Measurements from ENCODE around the gene ITGBL1.

The ITGBL1 gene

DNA sequence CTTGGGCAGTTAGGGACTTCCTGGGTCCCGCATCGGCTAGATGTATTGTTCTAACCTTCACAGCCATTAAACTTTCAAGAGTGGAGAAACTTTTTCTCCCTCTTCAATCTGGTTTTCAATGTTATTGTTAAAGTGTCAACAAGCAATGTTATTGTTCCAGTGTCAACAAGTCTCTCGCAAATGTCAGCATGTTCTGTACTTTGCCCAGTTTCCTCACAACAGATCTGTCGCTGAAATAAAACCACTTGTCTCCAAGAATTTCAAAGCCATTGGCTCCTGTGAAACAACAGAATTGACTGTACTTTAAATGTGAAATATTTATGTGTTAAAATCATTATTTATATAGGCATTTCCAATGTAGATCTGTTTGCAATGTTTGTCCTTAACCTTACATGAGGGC is 138.0 kb downstream of the ITGBL1 start (continued):
- no peak for TF ChIP-seq ZNF239 (tag by site-specific recombination; IDR thresholded peaks at IDR 0.05)
- TF ChIP-seq YY1 (tag by site-specific recombination; IDR thresholded peaks at IDR 0.05): no peak
- TF ChIP-seq MZF1 (tag by site-specific recombination; IDR thresholded peaks at IDR 0.05; ENCODE audit: borderline replicate concordance): no peak
- no peak for TF ChIP-seq ZNF530 (tag by site-specific recombination; IDR thresholded peaks at IDR 0.05; ENCODE audit: low read depth)
- no peak for TF ChIP-seq ZNF785 (tag by site-specific recombination; IDR thresholded peaks at IDR 0.05)
- TF ChIP-seq ZNF24 (tag by site-specific recombination; IDR thresholded peaks at IDR 0.05): no peak
- no peak for TF ChIP-seq HOXA7 (CRISPR knock-in tag; IDR thresholded peaks at IDR 0.05; ENCODE audit: borderline replicate concordance)

DNA sequence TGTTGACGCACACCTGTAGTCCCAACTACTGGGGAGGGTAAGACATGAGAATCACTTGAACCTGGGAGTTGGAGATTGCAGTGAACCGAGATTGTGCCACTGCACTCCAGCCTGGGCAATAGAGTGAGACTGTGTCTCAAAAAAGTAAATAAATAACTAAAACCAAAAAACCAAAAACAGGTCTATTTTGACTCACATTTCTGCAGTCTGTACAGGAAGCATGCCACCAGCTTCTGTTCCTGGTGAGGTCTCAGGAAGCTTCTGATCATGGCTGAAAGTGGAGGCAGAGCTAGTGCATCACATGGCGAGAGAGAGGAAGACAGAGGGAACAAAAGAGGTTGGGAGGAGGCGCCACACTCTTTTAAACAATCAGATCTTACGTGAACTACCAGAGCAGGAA is 142.5 kb downstream of the ITGBL1 start:
- Histone ChIP-seq H3K9me3 (ENCODE audit: control insufficient read depth, insufficient read depth, low read depth, low read length) (no peaks in the 10 kb centered on the region), H3K4me1 (ENCODE audit: control insufficient read depth, insufficient read depth, low read length) (no peaks in the 10 kb centered on the region), H3K4me3 (ENCODE audit: low read depth, low read length) (no peak overlapping the region), H3K36me3 (ENCODE audit: control insufficient read depth in 2 of 2, insufficient read depth in 1 of 2, low read length in 2 of 2) (no peaks in the 10 kb centered on the region), H3K27ac (ENCODE audit: extremely low read depth, low read depth, low read length) (no peak overlapping the region)
- POLR2A ChIA-PET: no interaction called here
- CTCF ChIA-PET: no interaction called here
- TF ChIP-seq ZNF292 (tag by site-specific recombination; IDR thresholded peaks at IDR 0.05; ENCODE audit: borderline replicate concordance, low read depth) (no peak), ZEB2 (tag by site-specific recombination; IDR thresholded peaks at IDR 0.05) (no peak), ZNF621 (tag by site-specific recombination; IDR thresholded peaks at IDR 0.05) (no peak), ZNF354C (tag by site-specific recombination; IDR thresholded peaks at IDR 0.05; ENCODE audit: borderline replicate concordance, low read depth) (no peak), GLIS1 (tag by site-specific recombination; IDR thresholded peaks at IDR 0.05) (no peak), ZNF16 (tag by site-specific recombination; IDR thresholded peaks at IDR 0.05; ENCODE audit: low read depth) (no peak), ZNF169 (tag by site-specific recombination; IDR thresholded peaks at IDR 0.05) (no peak), ZNF549 (tag by site-specific recombination; IDR thresholded peaks at IDR 0.05) (no peak), ZNF529 (tag by site-specific recombination; IDR thresholded peaks at IDR 0.05; ENCODE audit: insufficient replicate concordance) (no peak), ZBTB1 (tag by site-specific recombination; IDR thresholded peaks at IDR 0.05) (no peak), ZNF10 (tag by site-specific recombination; IDR thresholded peaks at IDR 0.05) (no peak), ZNF624 (tag by site-specific recombination; IDR thresholded peaks at IDR 0.05) (no peak), ZNF341 (tag by site-specific recombination; IDR thresholded peaks at IDR 0.05; ENCODE audit: low read depth) (no peak), PRDM1 (tag by site-specific recombination; IDR thresholded peaks at IDR 0.05) (no peak)
- TF ChIP-seq, protein P1, sequence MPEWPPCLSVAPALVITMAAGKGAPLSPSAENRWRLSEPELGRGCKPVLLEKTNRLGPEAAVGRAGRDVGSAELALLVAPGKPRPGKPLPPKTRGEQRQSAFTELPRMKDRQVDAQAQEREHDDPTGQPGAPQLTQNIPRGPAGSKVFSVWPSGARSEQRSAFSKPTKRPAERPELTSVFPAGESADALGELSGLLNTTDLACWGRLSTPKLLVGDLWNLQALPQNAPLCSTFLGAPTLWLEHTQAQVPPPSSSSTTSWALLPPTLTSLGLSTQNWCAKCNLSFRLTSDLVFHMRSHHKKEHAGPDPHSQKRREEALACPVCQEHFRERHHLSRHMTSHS (tag by site-specific recombination; IDR thresholded peaks at IDR 0.05): no peak
- TF ChIP-seq, protein P2, sequence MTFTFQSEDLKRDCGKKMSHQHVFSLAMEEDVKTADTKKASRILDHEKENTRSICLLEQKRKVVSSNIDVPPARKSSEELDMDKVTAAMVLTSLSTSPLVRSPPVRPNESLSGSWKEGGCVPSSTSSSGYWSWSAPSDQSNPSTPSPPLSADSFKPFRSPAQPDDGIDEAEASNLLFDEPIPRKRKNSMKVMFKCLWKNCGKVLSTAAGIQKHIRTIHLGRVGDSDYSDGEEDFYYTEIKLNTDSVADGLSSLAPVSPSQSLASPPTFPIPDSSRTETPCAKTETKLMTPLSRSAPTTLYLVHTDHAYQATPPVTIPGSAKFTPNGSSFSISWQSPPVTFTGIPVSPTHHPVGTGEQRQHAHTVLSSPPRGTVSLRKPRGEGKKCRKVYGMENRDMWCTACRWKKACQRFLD (tag by site-specific recombination; IDR thresholded peaks at IDR 0.05): no peak
- TF ChIP-seq, protein P3, sequence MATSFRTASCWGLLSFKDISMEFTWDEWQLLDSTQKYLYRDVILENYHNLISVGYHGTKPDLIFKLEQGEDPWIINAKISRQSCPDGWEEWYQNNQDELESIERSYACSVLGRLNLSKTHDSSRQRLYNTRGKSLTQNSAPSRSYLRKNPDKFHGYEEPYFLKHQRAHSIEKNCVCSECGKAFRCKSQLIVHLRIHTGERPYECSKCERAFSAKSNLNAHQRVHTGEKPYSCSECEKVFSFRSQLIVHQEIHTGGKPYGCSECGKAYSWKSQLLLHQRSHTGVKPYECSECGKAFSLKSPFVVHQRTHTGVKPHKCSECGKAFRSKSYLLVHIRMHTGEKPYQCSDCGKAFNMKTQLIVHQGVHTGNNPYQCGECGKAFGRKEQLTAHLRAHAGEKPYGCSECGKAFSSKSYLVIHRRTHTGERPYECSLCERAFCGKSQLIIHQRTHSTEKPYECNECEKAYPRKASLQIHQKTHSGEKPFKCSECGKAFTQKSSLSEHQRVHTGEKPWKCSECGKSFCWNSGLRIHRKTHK (tag by site-specific recombination; IDR thresholded peaks at IDR 0.05): no peak

DNA sequence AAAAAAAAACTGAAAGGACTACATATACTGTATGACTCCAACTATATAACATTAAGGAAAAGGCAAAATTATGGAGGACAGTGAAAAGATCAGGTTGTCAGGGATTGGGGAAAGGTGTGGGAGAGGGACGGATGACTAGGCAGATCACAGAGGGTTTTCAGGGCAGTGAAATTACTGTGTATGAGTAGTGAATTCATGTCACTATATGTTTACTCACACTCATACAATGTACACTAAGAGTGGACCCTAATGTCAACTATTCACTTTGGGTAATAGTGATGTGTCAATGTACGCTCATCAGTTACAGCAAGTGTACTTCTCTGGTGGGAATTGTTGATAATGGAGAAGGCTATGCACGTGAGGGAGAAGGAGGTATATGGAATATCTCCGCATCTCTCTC is 144.3 kb downstream of the ITGBL1 start:
- Histone ChIP-seq H3K4me1 (ENCODE audit: control insufficient read depth, insufficient read depth, low read length) (no peaks in the 10 kb centered on the region), H3K36me3 (ENCODE audit: control insufficient read depth in 2 of 2, insufficient read depth in 1 of 2, low read length in 2 of 2) (no peaks in the 10 kb centered on the region), H3K4me3 (ENCODE audit: low read depth, low read length) (no peak overlapping the region), H3K9me3 (ENCODE audit: control insufficient read depth, insufficient read depth, low read depth, low read length) (no peaks in the 10 kb centered on the region), H3K27ac (ENCODE audit: extremely low read depth, low read depth, low read length) (no peak overlapping the region)
- TF ChIP-seq ZNF2 (tag by site-specific recombination; IDR thresholded peaks at IDR 0.05) (no peak), ZNF561 (tag by site-specific recombination; IDR thresholded peaks at IDR 0.05; ENCODE audit: borderline replicate concordance) (no peak), ZNF112 (tag by site-specific recombination; IDR thresholded peaks at IDR 0.05) (no peak), WT1 (tag by site-specific recombination; IDR thresholded peaks at IDR 0.05) (no peak), ZNF473 (tag by site-specific recombination; IDR thresholded peaks at IDR 0.05) (no peak)
- TF ChIP-seq, protein P4, sequence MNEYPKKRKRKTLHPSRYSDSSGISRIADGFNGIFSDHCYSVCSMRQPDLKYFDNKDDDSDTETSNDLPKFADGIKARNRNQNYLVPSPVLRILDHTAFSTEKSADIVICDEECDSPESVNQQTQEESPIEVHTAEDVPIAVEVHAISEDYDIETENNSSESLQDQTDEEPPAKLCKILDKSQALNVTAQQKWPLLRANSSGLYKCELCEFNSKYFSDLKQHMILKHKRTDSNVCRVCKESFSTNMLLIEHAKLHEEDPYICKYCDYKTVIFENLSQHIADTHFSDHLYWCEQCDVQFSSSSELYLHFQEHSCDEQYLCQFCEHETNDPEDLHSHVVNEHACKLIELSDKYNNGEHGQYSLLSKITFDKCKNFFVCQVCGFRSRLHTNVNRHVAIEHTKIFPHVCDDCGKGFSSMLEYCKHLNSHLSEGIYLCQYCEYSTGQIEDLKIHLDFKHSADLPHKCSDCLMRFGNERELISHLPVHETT (tag by site-specific recombination; IDR thresholded peaks at IDR 0.05): no peak
- TF ChIP-seq, protein P5, sequence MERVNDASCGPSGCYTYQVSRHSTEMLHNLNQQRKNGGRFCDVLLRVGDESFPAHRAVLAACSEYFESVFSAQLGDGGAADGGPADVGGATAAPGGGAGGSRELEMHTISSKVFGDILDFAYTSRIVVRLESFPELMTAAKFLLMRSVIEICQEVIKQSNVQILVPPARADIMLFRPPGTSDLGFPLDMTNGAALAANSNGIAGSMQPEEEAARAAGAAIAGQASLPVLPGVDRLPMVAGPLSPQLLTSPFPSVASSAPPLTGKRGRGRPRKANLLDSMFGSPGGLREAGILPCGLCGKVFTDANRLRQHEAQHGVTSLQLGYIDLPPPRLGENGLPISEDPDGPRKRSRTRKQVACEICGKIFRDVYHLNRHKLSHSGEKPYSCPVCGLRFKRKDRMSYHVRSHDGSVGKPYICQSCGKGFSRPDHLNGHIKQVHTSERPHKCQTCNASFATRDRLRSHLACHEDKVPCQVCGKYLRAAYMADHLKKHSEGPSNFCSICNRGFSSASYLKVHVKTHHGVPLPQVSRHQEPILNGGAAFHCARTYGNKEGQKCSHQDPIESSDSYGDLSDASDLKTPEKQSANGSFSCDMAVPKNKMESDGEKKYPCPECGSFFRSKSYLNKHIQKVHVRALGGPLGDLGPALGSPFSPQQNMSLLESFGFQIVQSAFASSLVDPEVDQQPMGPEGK (tag by site-specific recombination; IDR thresholded peaks at IDR 0.05): no peak
- ChIA-PET CTCF (no interaction called here), POLR2A (no interaction called here)

Measured in HEK293 (cell line).